GM19035 (cell line): ENCODE measurements around the gene INSR.
"Not testable (repeated sequence)": the region's sequence is repeated elsewhere in the genome, so short reads cannot be mapped to it uniquely, and the experiment has no call there.

Experiments used
- ATAC-seq: cut with Tn5 transposase; IDR thresholded peaks from one replicate; pipeline ENCODE4 v1.9.1; 2021; ENCODE audit not compliant: unreplicated experiment

The INSR gene

GRCh38 chr19:7293762-7294557 is at the start of gene INSR:
Gene INSR, minus strand, starts transcription at chr19:7294414. Its CDS starts 523 bp downstream, at chr19:7293891.
- ATAC-seq = peak; percentile 67

DNA sequence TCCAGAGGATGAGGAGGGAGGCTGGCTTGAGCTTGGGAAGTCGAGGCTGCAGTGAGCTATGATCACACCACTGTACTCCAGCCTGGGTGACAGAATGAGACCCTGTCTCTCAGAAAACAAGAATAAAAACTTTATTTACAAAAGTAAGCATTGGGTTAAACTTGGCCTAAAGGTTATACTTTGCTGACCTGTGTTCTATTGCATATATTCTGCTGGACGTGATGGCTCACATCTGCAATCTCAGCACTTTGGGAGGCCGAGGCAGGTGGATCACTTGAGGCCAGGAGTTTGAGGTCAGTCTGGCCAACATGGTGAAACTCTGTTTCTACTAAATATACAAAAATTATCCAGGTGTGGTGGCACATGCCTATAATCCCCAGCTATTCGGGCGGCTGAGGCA is 47.9 kb upstream of the INSR start:
- ATAC-seq = no peak

- ATAC-seq = no peak
Measured at GRCh38 chr19:7340959-7341837, 47.0 kb upstream of the INSR start.

DNA sequence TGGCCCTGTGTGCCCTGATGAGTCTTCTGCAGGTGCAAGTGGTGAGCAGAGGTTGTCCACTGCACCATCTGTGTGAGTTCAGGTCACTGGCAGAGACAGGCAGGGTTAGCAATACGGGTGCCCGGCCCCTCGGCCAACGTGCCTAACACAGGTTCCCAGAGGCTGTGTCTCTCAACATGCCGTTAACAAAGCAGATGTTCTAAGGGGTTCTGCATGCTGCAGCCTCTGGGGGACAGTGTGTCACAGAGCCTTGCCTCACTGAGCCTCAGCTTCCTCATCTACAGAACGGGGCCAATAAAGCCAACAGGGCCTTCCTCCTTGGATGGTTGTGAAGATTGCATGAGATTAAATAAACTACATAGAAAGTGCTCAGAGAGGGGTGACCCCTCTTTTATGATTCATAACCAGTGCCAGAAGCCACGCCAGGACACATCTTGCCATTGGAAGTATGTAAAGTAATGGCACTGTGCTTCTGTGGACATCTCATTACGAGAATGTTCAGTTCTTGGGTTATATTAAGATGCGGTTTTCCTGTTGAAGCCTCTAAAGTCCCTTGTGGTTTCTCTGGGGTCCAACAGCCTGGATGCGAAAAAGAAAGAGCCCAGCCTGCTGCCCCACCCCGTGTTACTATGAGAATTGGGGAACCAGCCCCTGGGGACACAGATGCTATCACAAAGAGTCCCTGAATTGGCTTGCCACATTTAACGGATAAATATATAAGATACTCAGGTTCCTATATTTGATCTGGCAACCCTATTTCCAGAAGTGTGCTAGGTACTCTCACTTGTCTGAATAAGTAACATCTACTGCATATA is 43.4 kb upstream of the INSR start:
- ATAC-seq = peak; percentile 76

DNA sequence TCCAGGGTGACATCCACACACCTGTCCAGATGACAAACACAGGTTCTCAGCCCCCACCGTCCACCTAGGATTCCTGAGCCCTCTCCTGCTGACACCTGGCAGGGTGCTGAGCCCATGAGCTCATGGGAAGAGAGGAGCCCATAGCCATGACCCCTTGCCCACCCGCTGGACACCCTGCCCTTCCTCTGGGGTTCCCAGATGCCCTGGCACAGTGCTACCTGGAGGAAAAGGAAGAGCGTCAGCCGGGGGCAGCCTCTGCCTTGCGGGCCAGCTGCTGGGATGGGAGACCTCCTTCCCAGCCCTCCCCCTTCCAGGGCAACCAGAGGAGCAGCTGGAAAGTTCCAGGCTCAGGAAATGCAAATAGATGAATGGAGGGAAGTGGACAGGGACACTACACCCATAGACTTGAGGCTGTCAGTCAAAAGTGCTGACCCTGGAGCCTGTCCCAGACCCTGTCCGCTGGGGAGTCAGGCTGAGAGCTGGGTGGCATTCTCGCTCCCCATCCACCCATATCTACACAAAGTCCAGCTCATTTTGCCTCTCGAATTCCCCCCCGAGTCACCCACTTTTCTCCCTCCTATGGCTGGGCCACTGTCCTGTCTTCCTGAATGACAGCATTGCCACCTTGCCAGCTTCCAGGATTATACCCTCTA is 42.2 kb upstream of the INSR start:
- ATAC-seq = no peak

- ATAC-seq = no peak
Measured at GRCh38 chr19:7333198-7334118, 39.2 kb upstream of the INSR start.

DNA sequence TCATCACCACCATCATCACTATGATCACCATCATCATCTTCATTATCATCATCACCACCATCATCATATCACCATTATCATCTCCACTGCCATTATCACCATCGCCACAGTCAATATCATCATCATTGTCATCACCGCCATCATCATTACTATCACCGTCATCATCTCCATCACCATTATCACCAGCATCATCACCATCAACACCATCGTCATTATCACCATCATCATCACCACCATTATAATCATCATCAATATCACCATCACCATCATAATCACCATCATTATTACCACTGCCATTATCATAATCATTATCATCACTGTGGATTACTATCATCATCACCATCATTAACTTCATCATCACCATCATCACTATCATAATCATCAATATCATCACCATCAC is 37.2 kb upstream of the INSR start:
- ATAC-seq = no peak

GRCh38 chr19:7328647-7329046 is 34.4 kb upstream of the INSR start:
- ATAC-seq = no peak

DNA sequence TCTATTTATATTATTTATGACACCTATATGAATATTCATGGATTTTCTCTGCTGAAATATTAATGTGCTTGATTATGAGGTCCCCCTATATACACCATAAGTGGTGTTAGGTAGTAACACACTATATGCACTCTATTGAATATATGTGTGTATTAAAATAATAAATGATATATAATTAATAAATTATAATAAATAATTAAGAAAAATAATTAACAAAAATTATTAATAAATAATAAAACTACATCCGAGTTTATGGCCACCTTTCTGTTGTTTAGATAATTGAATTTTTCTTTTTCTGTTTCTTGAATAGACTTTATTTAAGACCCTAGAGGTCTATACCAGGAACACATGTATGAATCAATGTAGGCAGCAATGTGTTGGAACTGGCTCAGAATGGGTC is 33.6 kb upstream of the INSR start:
- ATAC-seq = no peak

- no peak for ATAC-seq
Measured at GRCh38 chr19:7326105-7326877, 32.1 kb upstream of the INSR start.

- no peak for ATAC-seq
Measured at GRCh38 chr19:7318176-7318575, 24.0 kb upstream of the INSR start.

DNA sequence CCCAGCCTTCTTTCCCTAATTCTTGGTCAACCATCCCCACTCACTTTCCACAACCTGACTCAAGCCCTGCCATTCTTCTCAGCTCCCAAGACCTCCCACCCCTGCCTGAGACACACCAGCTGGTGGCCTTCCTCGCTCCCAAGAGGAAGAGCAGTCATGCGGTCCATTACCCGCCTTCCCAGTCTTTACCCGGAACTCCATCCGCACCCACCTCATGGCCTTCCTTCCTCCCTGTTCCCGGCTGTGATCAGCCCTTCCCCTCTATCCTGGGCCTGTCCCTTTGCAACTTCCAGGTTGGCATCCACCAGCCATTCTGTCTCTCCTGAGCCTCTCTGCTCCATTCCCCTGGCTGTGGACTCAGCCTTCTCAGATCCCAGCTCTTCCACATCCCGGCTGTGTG is 18.6 kb upstream of the INSR start:
- no peak for ATAC-seq

GRCh38 chr19:7311911-7312310 is 17.7 kb upstream of the INSR start:
- ATAC-seq = no peak

DNA sequence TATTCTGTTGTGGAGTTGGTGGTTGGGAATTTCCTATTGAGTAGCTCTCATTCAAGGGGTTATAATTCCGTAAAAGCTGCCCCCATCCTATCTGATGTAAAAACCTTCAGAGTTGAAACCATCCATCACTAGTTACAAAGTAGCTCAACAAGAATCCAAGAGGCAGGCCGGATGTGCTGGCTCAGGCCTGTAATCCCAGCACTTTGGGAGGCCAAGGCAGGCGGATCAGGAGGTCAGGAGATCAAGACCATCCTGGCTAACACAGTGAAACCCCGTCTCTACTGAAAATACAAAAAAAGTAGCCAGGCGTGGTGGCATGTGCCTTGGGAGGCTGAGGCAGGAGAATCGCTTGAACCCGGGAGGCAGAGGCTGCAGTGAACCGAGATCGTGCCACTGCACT is 14.1 kb upstream of the INSR start:
- ATAC-seq = not testable (repeated sequence)

- ATAC-seq = no peak
Measured at GRCh38 chr19:7307590-7308218, 13.5 kb upstream of the INSR start.

DNA sequence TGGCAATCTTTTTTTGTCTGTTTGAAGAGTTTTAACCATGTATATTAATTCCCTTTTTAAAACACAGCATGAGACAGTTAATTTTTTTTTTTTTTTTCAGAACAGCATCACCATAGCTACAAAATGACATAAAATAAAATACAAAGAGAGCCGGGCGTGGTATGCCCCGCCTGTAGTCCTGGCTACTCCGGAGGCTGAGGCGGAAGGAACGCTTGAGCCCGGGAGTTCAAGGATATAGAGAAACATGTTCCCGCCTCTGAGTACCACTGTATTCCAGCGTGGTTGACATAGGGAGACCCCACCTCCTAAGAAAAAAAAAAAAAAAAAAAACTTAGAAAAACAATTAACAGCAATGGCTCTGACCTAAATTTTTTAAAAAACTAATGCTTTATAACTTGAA is 10.0 kb upstream of the INSR start:
- ATAC-seq = no peak

DNA sequence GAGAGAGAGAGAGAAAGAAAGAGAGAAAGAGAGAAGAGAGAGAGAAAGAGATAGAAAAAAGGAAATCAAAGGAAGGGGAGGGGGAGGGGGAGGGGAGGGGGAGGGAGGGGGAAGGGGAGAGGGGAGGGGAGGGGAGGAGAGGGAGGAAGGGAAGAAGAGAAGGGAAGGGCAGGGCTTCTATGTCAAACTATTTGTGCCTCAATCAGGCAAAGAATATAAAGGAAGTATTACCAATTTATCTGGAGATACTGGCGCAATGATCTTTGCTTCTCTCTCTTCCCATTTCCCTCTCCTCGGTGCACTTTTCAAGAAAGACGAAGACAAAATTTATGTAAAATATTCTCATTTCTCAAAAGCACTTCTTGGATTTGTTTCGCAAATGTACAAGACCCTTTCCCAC is 9.3 kb upstream of the INSR start:
- ATAC-seq = no peak

- ATAC-seq = no peak
Measured at GRCh38 chr19:7301525-7301924, 7.3 kb upstream of the INSR start.

DNA sequence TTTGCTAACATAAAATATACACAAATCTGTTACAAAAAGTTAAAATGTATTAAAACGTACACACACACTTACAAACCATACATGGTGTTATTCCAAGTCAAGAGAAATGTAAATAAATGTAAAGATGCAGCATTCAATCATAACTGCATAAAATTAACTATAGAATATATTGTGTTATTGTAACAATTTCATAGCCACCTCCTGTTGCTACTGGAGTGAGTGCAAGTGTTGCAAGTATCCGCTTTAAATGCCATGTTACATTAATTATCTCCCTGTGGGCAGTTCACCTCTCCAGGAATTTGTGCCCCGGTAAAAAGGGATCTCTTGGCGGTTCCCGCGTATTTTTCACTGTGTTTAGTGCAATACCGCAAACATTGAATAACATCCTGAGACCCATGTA is 3.5 kb upstream of the INSR start:
- no peak for ATAC-seq
